OCI-LY7 (cell line): ENCODE measurements around the gene PFKFB3.

ENCODE experiments used
- EZH2phosphoT487 ChIP-seq: fragments of 200-600 bp; sonication (generic); IDR thresholded peaks from 2 replicates; pipeline ENCODE4 v1.6.1; 2018; ENCODE audit warnings: low read depth, borderline replicate concordance, mild to moderate bottlenecking, mixed run types, antibody characterized with exemption, low read length, moderate library complexity, mixed read lengths
- TF ChIP-seq, protein P1 (sequence below): fragments of 200-600 bp; sonication (generic); conservative IDR thresholded peaks from 2 replicates; pipeline ENCODE4 v1.5.1; 2014; ENCODE audit warnings: mild to moderate bottlenecking, antibody characterized with exemption, low read length, moderate library complexity, mixed read lengths

DNA sequence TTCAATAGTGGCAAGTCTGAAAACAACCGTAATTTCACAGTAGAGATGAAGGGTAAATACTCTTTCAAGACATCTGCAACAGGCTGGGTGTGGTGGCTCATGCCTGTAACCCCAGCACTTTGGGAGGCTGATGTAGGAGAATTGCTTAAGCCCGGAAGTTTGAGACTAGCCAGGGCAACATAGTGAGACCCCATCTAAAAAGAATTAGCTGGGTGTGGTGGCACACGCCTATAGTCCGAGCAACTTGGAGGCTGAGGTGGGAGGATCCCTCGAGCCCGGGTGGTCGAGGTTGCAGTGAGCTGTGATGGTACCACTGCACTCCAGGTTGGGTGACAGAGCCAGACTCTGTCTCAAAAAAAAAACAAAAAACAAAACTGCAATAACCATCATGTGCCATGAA lies 71.8 kb downstream of the PFKFB3 start:
- TF ChIP-seq, protein P1, sequence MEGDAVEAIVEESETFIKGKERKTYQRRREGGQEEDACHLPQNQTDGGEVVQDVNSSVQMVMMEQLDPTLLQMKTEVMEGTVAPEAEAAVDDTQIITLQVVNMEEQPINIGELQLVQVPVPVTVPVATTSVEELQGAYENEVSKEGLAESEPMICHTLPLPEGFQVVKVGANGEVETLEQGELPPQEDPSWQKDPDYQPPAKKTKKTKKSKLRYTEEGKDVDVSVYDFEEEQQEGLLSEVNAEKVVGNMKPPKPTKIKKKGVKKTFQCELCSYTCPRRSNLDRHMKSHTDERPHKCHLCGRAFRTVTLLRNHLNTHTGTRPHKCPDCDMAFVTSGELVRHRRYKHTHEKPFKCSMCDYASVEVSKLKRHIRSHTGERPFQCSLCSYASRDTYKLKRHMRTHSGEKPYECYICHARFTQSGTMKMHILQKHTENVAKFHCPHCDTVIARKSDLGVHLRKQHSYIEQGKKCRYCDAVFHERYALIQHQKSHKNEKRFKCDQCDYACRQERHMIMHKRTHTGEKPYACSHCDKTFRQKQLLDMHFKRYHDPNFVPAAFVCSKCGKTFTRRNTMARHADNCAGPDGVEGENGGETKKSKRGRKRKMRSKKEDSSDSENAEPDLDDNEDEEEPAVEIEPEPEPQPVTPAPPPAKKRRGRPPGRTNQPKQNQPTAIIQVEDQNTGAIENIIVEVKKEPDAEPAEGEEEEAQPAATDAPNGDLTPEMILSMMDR: no peak
- TF ChIP-seq EZH2phosphoT487: no peak
